HG02798 (cell line): ENCODE results near the gene MLST8.

Experiments
- ATAC-seq: cut with Tn5 transposase; IDR thresholded peaks from one replicate; pipeline ENCODE4 v1.9.1; 2021; ENCODE audit warnings: mild to moderate bottlenecking; ENCODE audit not compliant: unreplicated experiment, poor library complexity

MLST8 gene

DNA sequence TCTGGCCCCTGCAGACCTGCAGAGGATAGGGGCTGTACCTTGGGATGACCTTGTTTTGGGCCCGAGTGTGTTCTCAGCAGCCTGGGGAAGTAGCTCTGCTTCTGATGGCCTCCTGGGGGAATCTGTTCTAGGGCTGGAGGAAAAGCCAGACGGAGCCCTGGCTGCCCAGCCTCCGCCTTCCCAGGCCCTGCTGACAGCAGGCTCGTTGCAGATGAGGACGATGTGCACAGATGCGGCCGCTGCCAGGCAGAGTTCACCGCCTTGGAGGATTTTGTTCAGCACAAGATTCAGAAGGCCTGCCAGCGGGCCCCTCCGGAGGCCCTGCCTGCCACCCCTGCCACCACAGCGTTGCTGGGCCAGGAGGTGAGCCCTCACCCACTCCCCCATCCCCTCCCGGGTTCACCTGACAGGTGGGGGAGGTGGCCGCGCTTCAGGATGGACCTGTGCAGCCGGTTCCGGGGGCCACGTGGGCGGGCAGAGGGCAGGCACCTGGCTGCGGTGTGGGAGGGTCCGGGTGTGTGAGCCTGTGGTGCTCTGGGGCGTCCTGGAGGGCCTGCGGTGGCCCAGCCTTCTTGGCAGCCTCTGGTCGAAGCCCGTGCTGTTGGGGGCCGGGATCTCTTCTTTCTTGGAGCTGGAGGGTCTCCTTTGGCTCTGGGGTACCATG, 23.0 kb downstream of the MLST8 start:
- ATAC-seq = no peak

- ATAC-seq = no peak
Observed at GRCh38 chr16:2229091-2229490, 23.8 kb downstream of the MLST8 start.

GRCh38 chr16:2229632-2230250, 24.5 kb downstream of the MLST8 start:
- ATAC-seq = no peak

DNA sequence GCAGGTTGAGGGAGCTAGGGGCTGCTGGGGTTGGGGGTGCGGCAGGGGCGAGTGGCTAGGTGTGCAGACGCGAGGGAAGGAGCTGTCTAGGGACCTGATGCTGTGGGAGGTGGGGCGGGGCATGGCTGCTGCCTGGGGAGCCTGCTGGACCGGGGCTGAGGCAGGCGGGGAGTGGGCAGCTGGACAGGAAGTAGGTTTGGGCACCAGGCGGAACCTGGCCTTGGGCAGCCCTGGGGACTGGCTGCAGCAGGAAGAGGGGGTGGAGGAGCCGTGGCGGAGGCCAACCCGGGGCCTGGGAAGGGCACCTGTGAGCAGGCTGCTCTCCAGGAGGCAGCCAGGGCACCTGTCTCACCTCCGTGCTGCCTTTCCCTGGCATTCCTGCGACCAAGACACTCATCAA, 25.1 kb downstream of the MLST8 start:
- ATAC-seq = no peak

DNA sequence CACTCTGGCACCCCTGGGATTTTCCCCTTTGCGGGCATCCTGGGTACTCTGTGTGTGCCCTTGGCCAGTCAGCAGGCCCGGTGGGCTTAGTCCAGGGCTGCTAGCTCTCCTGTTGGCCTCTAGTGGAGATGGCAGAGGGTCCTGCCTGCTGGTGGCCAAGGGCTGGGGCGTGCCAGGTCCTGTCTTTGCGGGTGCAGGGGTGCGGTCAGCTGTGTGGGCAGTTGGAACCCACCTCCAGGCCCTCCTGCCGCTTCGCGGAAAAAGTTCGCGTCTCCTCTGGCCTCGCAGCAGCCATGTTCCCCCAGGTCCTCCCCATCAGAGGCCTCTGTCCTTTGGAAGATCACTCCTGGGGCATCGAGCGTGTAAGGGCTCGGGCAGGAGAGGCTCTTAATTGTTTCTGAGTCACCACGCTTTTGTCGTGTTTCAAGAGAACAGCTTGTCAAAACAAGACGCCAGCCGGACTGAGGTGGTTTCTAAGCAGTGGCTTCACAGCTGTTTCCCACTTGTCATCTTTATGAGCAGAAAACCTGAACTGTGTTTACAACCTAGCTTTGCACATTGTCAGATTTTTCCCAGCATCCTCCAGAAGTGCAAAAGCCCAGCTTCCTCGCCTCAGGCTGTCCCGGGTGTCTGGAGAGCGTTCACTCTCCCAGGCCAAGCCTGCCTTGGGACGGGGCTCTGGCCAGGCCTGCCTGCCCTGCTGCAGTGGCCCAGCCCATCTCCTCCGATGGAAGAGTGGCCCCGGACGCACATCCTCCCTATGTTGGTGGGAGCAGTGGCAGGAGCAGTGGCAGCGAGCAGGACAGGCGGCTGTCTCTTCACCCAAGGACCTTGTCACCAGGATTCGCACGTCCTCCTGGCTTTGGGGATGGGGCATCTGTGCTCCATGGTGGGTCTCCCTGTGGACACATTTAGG, 26.0 kb downstream of the MLST8 start:
- ATAC-seq = no peak

DNA sequence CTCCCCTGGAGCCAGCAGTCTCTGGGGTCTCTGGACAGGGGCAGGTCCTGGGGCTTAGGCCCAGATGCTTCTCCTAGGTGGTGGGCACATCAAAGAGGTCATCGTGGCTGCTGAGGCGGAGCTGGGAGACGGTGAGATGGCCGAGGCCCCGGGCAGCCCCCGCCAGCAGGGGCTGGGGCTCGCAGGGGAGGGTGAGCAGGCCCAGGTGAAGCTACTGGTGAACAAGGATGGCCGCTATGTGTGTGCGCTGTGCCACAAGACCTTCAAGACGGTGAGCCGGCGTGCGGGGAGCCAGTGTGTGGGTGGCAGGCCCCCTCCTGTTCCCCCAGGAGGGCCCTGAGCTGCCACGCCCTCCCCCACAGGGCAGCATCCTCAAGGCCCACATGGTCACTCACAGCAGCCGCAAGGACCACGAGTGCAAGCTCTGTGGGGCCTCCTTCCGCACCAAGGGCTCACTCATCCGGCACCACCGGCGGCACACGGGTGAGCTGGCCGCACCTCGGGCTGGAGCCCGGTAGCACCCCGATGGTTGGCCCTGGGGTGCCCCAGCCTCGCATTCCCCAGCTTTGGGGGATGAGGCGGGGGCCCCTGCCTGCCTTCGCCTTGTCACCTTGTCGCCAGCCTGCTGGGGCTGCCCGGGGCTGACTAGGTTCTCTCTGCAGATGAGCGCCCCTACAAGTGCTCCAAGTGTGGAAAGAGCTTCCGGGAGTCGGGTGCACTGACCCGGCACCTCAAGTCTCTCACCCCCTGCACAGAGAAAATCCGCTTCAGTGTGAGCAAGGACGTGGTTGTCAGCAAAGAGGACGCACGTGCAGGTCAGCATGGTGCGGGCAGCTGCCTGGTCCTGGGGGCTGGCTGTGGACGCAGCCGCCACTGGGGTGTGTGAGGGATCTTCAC, 27.1 kb downstream of the MLST8 start:
- ATAC-seq = no peak

DNA sequence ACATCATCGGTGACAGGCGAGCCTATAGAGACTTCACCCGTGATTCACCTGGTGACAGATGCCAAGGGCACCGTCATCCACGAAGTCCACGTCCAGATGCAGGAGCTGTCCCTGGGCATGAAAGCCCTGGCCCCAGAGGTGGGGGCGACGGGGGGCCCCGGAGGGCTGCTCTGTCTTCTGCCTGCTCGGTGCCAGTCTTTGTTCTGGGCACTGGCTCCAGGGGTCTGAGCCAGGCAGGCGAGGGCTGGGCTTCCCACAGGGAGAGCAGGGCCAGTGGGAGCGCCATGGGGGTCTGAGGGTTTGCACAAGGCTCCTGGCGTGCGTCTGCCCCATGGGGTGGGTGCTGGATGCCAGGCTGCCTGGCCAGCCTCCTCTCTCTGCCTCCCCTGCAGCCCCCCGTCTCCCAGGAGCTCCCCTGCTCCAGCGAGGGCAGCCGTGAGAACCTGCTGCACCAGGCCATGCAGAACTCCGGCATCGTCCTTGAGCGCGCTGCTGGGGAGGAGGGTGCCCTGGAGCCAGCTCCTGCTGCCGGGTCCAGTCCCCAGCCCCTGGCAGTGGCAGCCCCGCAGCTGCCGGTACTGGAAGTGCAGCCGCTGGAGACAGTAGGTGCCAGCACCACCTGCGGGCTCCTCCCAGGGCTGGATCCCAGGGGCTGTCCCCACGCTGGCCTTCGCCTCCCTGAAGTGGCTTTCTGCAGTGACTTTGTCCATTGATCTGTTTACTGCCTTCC, 28.0 kb downstream of the MLST8 start:
- no peak for ATAC-seq

DNA sequence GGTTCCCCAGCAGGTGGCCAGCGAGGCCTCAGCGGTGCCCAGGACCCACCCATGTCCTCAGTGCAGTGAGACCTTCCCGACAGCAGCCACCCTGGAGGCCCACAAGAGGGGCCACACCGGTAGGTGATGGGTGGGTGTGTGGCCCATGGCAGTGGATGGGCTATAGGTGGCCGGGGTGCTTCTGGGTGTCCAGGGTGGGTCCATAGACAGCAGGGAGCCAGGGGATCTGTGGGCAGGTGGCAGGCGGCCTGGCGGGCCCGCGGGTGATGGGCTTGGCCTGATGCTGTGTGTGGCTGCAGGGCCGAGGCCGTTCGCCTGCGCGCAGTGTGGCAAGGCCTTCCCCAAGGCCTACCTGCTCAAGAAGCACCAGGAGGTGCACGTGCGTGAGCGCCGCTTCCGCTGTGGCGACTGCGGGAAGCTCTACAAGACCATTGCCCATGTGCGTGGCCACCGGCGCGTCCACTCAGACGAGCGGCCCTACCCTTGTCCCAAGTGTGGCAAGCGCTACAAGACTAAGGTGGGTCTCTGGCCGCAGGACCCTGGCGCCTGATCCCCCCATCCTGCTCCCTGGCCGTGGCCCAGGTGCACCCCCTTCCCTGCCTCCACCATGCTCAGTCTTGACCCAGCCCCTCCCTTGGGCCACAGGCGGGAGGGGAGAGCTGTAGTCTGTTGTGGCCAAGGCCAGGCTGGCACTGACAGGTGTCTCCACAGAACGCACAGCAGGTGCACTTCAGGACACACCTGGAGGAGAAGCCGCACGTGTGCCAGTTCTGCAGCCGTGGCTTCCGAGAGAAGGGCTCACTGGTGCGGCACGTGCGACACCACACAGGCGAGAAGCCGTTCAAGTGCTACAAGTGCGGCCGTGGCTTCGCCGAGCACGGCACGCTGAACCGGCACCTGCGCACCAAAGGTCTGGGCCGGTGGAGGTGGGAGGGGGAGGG, 28.9 kb downstream of the MLST8 start:
- ATAC-seq = no peak

DNA sequence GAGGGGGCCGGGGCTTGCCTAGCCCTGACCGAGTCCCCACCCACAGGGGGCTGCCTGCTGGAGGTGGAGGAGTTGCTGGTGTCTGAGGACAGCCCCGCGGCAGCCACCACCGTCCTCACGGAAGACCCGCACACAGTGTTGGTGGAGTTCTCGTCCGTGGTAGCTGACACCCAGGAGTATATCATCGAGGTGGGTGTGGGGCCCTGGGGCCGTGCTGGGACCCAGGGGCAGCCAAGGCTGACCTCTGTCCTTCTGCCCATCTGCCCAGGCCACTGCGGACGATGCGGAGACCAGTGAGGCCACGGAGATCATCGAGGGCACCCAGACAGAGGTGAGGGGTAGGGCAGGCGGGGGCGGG, 29.5 kb downstream of the MLST8 start:
- ATAC-seq = no peak

GRCh38 chr16:2235234-2235651, 30.0 kb downstream of the MLST8 start:
- no peak for ATAC-seq

DNA sequence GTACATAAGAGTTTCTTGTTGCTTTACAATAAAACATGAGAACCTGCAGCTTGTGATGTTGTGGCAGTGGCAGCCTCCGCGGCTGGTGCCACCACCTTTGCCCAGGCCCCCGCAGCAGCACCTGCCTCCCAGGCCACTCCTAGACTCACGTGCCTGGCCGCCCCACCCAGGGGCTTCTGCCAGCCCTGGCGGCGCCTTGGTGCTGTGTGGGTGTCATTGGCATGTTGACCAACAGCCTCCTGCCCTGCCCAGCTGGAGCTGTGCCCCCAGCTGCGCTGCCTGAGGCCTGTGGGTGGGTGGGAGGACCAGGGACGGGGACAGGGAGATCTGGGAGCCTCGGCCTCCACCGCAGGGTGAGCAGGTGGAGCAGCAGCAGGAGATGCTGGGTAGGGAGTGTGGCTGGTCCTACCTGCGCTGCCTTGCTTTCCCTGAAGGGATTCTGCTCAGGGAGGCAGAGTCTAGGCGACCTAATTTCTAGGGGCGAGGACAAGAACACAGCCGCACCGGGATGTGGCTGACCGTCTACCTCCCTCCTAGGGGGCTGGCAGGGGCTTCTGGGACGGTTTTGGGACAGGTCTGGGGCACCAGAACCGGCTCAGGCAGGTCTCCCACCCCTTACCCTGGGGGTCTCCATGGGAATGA, 30.6 kb downstream of the MLST8 start:
- ATAC-seq = no peak

DNA sequence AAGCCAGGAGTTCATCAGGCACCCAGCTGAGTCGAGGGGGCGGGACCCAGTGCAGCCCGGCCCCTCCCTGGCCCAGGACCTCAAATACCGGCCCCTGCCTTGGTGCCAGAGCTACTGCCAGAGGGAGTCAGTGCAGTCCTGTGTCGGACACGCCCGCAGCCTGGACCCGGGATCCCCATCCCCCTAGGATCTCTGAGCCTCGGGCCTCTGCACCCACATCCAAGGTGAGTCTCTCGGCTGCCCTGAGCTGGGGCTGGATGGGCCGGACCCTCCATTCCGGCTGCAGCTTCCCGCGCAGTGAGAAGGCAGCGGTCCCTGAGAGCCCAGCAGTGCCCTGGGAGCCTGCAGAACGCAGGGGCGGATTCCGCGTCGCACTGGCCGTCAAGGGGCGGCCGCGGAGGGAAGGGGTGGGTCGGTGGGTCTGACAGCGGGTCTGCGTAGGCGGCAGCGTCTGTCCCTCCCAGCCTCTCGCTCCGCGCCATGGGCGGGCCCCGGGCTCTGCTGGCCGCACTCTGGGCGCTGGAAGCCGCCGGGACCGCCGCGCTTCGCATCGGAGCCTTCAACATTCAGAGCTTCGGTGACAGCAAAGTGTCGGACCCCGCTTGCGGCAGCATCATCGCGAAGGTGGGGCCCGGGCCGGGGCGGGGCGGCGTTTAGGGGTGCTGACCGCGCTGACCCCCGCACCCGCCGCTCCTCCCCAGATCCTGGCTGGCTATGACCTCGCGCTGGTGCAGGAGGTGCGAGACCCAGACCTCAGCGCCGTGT, 31.3 kb downstream of the MLST8 start, which contains the start of gene DNASE1L2:
Gene DNASE1L2 (plus strand): TSS at position 108 of the 765 bp plus-strand sequence. CDS start 373 bp downstream, at position 481.
- ATAC-seq = no peak

GRCh38 chr16:2237102-2237482, 31.8 kb downstream of the MLST8 start:
- no peak for ATAC-seq

- ATAC-seq = no peak
Observed at GRCh38 chr16:2237493-2238149, 32.4 kb downstream of the MLST8 start.

- ATAC-seq = no peak
Observed at GRCh38 chr16:2238150-2238837, 33.0 kb downstream of the MLST8 start.
